SK-N-MC (cell line): Measurements from ENCODE around the gene CAPRIN1.
A peak's percentile ranks its signal among the peaks of the same experiment; 100 is the strongest.
"Not testable (repeated sequence)": the region's sequence is repeated elsewhere in the genome, so short reads cannot be mapped to it uniquely, and the experiment has no call there.

Experiments
- DNase-seq: peaks from one replicate; pipeline ENCODE4 v3.0.0-alpha.2; 2011; ENCODE audit warnings: low read depth, low spot score
- H3K27ac ChIP-seq: fragments of 200-600 bp; sonication (generic); 2 replicates; pipeline ENCODE4 v1.5.1; 2016; ENCODE audit warnings: mixed run types
- H3K36me3 ChIP-seq: fragments of 200-600 bp; sonication (generic); 2 replicates; pipeline ENCODE4 v1.6.1; 2017; ENCODE audit warnings: antibody characterized with exemption, low read length, mixed read lengths; ENCODE audit not compliant: insufficient read depth
- H3K4me3 ChIP-seq: fragments of 200-600 bp; sonication (generic); 2 replicates; pipeline ENCODE4 v1.5.1; 2016
- H3K9ac ChIP-seq: fragments of 200-600 bp; sonication (generic); 2 replicates; pipeline ENCODE4 v1.8.0; 2017; ENCODE audit warnings: mixed run types, mixed read lengths; ENCODE audit not compliant: insufficient read length
- H3K9me3 ChIP-seq: fragments of 200-600 bp; sonication (generic); 2 replicates; pipeline ENCODE4 v1.6.1; 2017; ENCODE audit warnings: low read depth, mild to moderate bottlenecking, antibody characterized with exemption, low read length, moderate library complexity, mixed read lengths
- EZH2 ChIP-seq: fragments of 200-600 bp; sonication (generic); IDR thresholded peaks from one replicate; pipeline ENCODE4 v1.6.1; 2017; ENCODE audit warnings: antibody characterized with exemption
- FOXP2 ChIP-seq: optimal IDR thresholded peaks from 2 replicates; pipeline ENCODE3; 2011; ENCODE audit warnings: mild to moderate bottlenecking, moderate library complexity; ENCODE audit not compliant: insufficient read depth; ENCODE audit errors: extremely low read length, control extremely low read depth
- POLR2AphosphoS5 ChIP-seq: IDR thresholded peaks from 2 replicates; pipeline ENCODE4 v1.6.1; 2012; ENCODE audit warnings: mild to moderate bottlenecking, low read depth, low read length, borderline replicate concordance

CAPRIN1 gene

DNA sequence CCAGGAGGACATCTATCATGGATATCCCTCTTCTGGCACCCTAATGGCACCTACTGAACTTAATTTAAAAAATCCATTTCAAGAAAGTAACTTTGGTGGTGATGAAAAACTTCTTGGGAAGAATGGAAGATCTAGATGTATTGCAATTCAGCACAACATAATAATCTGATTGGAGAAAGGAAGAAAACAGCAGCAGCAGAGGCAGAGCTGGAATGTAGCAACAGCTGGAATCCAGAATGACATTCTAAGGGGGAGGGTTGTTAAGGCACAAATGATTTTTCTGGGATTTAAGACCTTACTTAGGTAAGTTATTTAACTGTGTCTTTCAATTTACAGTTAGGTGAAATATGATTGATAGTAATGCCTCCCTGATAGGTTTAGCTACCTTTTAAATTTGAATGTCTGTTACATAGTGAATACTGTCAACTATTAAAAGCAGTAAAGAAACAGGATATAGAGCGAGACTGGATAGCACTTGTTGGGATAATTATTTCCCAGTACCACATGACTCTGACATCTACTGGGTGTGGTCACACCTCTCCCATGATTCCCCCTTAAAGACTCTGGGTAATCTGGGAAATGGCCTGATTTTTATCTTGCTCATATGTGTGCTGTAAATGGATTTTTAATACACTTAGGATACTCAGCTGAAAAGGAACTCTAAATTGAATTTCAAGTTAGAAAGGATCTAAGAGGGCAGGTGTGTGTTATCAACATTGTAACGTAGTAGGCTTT, 11.7 kb downstream of the CAPRIN1 start:
- no peak for DNase-seq
- TF ChIP-seq EZH2: no peak
- no peak for TF ChIP-seq FOXP2
- no peak; the same call in 1 of the 2 replicates for TF ChIP-seq POLR2AphosphoS5

DNA sequence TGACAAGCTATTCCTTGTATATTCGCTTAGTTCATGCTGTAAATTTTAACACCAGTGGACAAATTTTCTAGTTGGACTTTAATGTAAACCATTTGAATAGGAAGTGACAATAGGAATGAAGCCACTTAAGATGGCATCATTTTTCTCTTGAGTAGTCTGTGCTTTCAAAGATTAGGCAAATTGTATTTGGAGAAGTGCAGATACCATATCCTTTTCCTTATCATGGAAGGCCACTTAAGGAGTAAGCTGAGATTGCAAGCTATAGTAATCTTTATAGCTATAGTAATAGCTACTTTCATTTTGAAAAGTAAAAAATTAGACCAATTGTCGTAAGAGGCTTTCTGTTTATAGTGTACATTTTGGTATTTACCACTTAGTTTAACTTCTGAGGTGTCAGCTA, 12.8 kb downstream of the CAPRIN1 start:
- H3K27ac ChIP-seq: peak overlapping the region; percentile 45; the same call in 1 of the 2 replicates
- no peak for DNase-seq
- no peak overlapping the region for H3K9ac ChIP-seq
- no peak overlapping the region for H3K4me3 ChIP-seq
- H3K36me3 ChIP-seq: peaks cover 88% of the 10 kb centered on the region
- H3K9me3 ChIP-seq: no peaks in the 10 kb centered on the region
- TF ChIP-seq FOXP2 (no peak), POLR2AphosphoS5 (no peak), EZH2 (no peak)

More for the DNA sequence above, 11.7 kb downstream of the CAPRIN1 start:
- no peak overlapping the region for H3K4me3 ChIP-seq
- no peaks in the 10 kb centered on the region for H3K9me3 ChIP-seq
- H3K27ac ChIP-seq: no peak overlapping the region
- H3K9ac ChIP-seq: no peak overlapping the region
- H3K36me3 ChIP-seq: peaks cover 92% of the 10 kb centered on the region

GRCh38 chr11:34065505-34066203, 14.1 kb downstream of the CAPRIN1 start:
- H3K9ac ChIP-seq: peak overlapping the region; percentile 29
- no peaks in the 10 kb centered on the region for H3K9me3 ChIP-seq
- H3K27ac ChIP-seq: 0 out of 2 replicates have a peak overlapping the region, but pooled peaks have one; percentile 44
- no peak overlapping the region for H3K4me3 ChIP-seq
- peaks cover 87% of the 10 kb centered on the region for H3K36me3 ChIP-seq
- DNase-seq: no peak
- TF ChIP-seq POLR2AphosphoS5: no peak; the same call in 1 of the 2 replicates
- TF ChIP-seq EZH2: no peak
- no peak for TF ChIP-seq FOXP2

DNA sequence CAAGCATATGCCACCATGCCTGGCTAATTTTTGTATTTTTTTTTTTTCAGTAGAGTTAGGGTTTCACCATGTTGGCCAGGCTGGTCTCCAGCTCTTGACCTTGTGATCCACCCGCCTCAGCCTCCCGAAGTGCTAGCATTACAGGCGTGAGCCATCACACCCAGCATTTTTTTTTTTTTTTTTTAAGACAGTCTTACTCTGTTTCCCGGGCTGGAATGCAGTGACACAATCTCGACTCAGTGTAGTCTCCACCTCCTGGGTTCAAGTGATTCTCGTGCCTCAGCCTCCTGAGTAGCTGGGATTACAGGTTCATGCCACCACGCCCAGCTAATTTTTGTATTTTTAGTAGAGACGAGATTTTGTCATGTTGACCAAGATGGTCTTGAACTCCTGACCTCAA, 15.2 kb downstream of the CAPRIN1 start:
- not testable (repeated sequence) for H3K27ac ChIP-seq, H3K4me3 ChIP-seq, H3K9me3 ChIP-seq, H3K9ac ChIP-seq, DNase-seq
- H3K36me3 ChIP-seq: peaks cover 87% of the 10 kb centered on the region

DNA sequence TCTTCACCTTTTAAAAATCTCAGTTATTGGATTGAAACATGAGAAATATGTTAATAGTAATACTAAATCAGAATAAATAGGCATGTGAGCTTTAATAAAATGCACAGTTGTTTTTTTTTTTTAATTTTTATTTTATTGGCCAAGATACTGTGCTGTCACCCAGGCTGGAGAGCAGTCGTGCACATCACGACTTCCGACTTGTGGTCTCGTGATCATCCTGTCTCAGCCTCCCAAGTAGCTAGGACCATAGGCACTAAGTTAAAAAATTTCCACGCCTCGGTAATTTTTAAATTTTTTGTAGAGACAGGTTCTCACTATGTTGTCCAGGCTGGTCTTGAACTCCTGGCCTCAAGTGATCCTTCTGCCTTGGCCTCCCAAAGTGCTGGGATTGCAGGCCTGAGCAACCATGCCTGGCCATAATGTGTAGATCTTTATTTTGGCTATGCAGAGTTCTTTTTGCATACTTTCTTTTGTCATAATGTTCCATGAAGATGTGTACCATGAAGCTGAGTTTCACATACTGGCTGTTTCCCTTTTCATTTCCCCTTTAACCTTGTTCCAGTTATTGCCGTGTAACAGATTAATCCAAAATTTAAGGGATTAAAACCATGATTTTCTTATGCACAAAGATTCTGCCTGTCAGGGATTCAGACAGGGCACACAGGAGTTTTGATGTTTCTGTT, 16.0 kb downstream of the CAPRIN1 start:
- Histone ChIP-seq H3K27ac (0 out of 2 replicates have a peak overlapping the region, but pooled peaks have one; percentile 44), H3K36me3 (peaks cover 87% of the 10 kb centered on the region)
- DNase-seq: no peak

GRCh38 chr11:34068111-34068510, 16.6 kb downstream of the CAPRIN1 start:
- Histone ChIP-seq H3K4me3 (0 out of 2 replicates have a peak overlapping the region, but pooled peaks have one; percentile 7), H3K27ac (0 out of 2 replicates have a peak overlapping the region, but pooled peaks have one; percentile 44)

More for the DNA sequence above, 16.0 kb downstream of the CAPRIN1 start:
- TF ChIP-seq EZH2: no peak
- no peak for TF ChIP-seq FOXP2
- no peak for TF ChIP-seq POLR2AphosphoS5
- Histone ChIP-seq H3K9me3 (no peaks in the 10 kb centered on the region), H3K9ac (no peak overlapping the region), H3K4me3 (no peak overlapping the region)

GRCh38 chr11:34071306-34071705, 19.8 kb downstream of the CAPRIN1 start:
- H3K27ac ChIP-seq: peak overlapping the region; percentile 15; the same call in 1 of the 2 replicates

More at GRCh38 chr11:34068111-34068510, 16.6 kb downstream of the CAPRIN1 start:
- Histone ChIP-seq H3K36me3 (peaks cover 87% of the 10 kb centered on the region), H3K9ac (no peak overlapping the region), H3K9me3 (no peaks in the 10 kb centered on the region)
- DNase-seq: no peak
- TF ChIP-seq EZH2: no peak
- TF ChIP-seq POLR2AphosphoS5: no peak
- TF ChIP-seq FOXP2: no peak

GRCh38 chr11:34072041-34072440, 20.5 kb downstream of the CAPRIN1 start:
- Histone ChIP-seq H3K9me3 (no peaks in the 10 kb centered on the region), H3K27ac (peak overlapping the region; percentile 15; the same call in 1 of the 2 replicates), H3K36me3 (peaks cover 94% of the 10 kb centered on the region), H3K4me3 (no peak overlapping the region), H3K9ac (no peak overlapping the region)
- TF ChIP-seq FOXP2: no peak
- TF ChIP-seq POLR2AphosphoS5: no peak
- TF ChIP-seq EZH2: no peak
- DNase-seq: no peak

More at GRCh38 chr11:34071306-34071705, 19.8 kb downstream of the CAPRIN1 start:
- not testable (repeated sequence) for H3K9me3 ChIP-seq, H3K9ac ChIP-seq, H3K4me3 ChIP-seq, DNase-seq
- H3K36me3 ChIP-seq: peaks cover 91% of the 10 kb centered on the region
